GM19099 (cell line): ENCODE results near the gene DUSP2.

Source experiments
- POLR2A ChIP-seq: IDR thresholded peaks from 3 replicates; pipeline ENCODE4 v1.6.1; 2011; ENCODE audit warnings: low read depth; ENCODE audit not compliant: insufficient read length; ENCODE audit errors: extremely low read depth

DUSP2 gene

DNA sequence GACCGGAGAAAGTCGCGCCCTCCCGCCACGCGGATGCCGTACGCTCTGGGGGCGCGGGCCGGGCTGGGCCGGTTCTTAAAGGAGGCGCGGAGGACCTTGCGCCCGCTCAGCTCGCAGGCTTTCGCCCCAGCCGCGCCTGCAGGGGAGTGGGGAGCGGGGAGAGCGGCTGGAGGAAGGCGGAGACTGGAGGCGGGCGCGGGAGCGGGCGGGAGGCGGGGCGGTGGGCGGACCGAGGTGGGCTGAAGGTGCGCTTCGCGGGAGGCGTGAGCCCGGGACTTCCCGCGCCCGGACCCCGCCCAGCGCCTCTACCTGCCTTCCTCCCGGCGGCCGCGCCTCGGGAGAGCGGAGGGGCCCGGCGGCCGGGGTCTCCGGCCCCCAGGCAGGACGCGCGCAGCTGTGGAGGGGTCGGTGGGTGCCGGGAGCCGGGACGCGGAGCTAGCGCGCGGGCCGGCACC, 28.8 kb downstream of the DUSP2 start, which contains the start of gene ADRA2B:
TSS of gene ADRA2B (minus strand) at position 148 of the 455 bp plus-strand sequence. CDS start 422 bp downstream, outside the sequence.
- TF ChIP-seq POLR2A, result no peak

- no peak for TF ChIP-seq POLR2A
These were observed 29.4 kb downstream of the DUSP2 start for GRCh38 chr2:96115631-96116423.

DNA sequence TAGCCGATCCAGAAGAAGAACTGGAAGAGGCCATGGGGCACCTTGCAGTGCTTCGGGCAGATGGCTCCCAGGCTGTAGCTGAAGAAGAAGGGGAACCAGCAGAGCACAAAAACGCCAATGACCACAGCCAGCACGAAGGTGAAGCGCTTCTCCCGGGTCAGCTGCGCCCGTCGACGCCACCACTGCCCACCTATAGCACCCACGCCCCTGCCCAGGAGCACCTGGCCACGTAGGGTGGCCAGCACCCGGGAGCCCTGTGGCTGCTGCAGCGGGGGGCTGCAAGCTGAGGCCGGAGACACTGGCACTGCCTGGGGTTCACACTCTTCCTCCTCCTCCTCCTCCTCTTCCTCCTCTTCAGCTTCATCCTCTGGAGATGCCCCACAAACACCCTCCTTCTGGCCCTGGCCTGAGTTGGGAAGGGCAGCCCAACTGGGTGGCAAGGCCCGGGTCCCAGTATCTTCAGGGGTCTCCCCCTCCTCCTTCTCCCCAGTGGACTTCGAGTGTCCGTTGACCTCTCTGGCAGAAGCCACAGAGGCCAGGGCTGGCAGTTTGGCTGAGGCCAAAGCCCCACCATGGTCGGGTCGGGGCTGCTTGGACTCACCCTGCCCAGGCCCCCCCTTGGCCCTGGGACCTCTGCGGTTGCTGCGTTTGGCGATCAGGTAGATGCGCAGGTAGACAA, 30.2 kb downstream of the DUSP2 start:
- TF ChIP-seq POLR2A, result no peak

DNA sequence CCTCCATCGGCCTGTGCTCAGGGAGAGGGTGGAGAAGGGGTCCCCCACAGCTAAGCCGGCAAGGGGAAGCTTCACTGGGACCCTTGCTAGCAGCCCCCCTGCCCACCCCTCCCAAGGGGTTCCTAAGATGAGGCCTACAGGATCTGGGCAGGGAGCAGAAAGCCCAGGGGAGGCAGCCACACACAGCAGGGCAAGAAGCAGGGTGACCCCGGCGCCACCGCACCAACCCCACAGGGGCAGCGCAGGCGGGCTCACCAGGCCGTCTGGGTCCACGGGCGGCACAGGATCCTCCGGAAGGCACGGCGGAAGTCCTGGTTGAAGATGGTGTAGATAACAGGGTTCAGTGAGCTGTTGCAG, 30.7 kb downstream of the DUSP2 start:
- no peak for TF ChIP-seq POLR2A

- TF ChIP-seq POLR2A, result no peak
These were observed 31.3 kb downstream of the DUSP2 start for GRCh38 chr2:96113951-96114350.

GRCh38 chr2:96113367-96113677, 31.9 kb downstream of the DUSP2 start:
- no peak for TF ChIP-seq POLR2A

DNA sequence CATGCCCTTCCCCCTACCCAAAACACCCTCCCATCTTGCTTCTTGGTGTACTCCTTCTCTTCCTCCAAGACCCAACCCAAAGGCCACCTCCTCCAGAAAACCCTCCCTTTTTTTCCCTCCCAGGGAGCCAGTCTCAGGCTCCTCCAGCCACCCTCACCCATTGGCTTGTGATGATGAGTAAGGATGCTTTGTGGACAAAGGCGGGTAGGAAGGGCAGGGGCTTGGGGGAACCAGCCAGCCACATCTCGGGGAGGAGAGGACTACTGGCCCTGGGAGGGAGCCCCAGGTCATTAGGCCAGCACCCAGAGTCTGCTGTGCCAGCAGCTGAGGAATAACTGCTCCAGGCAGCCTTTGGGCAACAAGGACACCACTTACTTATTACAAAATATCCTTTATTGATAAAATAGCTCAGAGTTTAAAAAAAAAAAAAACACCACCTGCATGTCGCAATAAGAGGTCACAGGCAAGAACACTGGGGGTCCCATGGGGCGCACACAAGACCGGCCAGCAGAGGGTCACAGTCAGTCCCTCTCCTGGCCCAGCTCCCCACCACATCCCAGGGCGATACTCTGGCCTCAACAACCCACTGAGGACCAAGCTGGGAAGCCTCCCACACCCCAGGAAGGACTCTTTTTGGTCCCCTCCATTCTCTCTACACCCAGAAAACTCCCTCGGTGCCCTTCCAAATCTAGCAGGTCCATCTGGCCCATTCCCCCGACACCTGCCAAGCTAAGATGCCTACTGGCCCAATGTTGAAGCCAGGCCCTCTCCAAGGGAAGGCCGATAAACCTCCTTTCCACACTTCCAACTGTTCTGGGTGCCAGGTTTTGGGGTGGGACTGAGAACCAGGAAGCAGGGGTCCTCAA, 32.5 kb downstream of the DUSP2 start:
- TF ChIP-seq POLR2A, result no peak

DNA sequence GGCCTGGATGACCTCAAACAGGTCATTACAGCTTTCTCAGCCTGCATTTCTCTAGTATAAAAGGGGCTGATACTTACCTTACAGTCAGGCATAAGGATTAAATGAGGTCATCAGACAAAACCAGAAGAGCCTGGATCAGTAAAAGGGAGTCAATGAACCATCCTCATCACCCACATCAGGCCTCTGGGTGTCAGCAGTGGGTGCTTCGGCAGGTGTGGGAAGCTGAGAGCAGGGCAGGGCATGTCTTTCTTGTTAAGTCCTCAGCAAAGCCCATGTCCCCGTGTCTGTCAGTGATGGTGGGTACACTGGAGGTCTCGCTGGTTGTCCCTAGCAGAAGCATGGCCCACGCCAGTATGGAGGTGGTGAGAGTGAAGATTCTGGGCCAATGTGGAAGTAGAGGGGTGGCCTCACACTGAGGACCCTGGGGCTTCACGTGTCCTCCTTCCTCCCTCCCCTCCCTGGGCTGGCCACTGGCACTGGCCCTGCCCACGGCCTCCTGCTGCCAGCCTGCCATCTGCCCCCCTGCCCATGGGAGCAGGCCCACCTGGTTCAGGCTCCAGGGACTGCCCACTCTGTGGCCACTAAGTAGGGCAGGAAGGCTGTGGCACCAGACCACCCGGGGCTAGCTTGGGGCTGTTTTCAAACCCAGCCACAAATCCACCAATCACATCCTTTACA, 33.3 kb downstream of the DUSP2 start:
- TF ChIP-seq POLR2A, result no peak

GRCh38 chr2:96111257-96111640, 34.0 kb downstream of the DUSP2 start:
- no peak for TF ChIP-seq POLR2A

DNA sequence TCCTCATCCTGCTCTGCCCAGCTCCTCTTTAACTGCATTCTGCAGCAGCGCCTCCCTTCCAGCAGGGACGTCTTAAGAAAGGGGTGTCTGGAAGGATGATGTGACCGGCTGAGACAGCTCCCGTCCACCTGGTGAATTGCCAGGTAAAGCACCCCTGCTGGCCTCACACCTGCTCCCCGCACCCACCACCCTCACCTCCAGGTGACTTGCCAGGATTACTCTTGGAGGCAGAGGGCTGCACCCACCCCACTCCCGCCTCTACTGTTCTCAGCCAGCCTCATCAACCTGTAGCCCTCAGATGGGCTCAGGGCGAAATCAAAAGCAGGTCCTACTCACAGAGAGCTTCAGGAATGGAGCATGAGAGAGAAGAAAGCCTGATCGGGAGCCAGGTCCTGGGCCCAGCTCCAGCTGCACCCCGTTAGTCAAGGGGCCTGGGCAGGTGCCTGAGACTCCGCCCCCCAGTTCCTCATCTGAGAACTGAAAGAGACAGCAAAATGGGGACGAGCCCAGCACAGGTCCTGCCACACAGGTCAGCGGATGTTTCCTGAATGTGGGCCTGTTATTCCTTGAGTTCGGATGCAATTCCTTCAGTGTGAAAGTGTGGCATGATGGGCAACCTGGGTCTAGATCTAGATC, 34.5 kb downstream of the DUSP2 start:
- TF ChIP-seq POLR2A, result no peak

DNA sequence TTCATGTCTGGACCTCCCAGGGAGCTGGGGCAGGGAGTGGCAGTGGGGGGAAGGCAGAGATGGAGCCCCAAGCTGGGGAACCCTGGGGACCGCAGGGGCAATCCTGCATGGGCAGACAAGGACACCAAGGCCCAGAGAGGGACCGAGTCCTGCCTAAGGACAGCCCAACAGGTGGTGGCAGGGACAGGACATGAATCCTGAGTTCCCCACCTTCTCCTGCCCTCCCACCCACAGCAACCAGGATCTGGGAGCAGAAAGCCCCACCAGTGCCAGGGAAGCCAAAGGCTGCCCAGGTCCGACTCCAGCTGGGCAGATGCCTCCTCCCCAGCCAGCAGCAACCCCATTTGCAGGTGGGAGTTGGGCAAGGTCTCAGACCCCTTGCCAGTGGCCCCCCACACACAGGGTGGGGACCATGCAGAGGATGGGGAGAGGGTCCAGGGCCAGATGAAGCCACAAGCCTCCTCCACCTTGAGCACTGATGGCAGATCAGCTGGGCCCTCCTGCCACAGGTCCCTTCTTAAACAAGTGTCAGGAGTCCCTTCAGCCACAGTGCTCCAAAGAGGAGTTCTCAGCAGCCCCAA, 35.2 kb downstream of the DUSP2 start:
- no peak for TF ChIP-seq POLR2A

- no peak for TF ChIP-seq POLR2A
These were observed 35.9 kb downstream of the DUSP2 start for GRCh38 chr2:96109361-96109680.

- TF ChIP-seq POLR2A, result no peak
These were observed 36.5 kb downstream of the DUSP2 start for GRCh38 chr2:96108541-96109360.
